ENCODE data around the gene ZNF264. TPM values are rescaled to one million over a fixed set of nuclear protein-coding genes. Genes with fewer than 3 reads are reported as not detected.

ZNF264 gene
- total and polyA plus RNA-seq, 2 of the 8 experiments (the other 6 are each of a cell fraction or from before 2014, with no cell fraction given), result 3.6 to 20.0 TPM

GRCh38 chr19:57192993-57193392 is 1.7 kb downstream of the ZNF264 start:
- peaks cover 11% of the 10 kb centered on the region for H3K23me2 ChIP-seq (ENCODE audit: low read depth, low read length)
- no peak overlapping the region for H3K18ac ChIP-seq (ENCODE audit: extremely low read depth, low read length)
- H3K23ac ChIP-seq (ENCODE audit: insufficient read length), result no peak overlapping the region
- H3K4ac ChIP-seq (replicated peaks; ENCODE audit: insufficient read length, low read depth, low read length), result no peak overlapping the region
- H3K36me3 ChIP-seq (ENCODE audit: control insufficient read depth in 2 of 4, insufficient read depth in 4 of 4, low read length in 3 of 4), result peaks cover 0 to 32% (median 14%) of the 10 kb centered on the region in 4 experiments; a peak in 6 of 8 replicates
- H2BK5ac ChIP-seq (ENCODE audit: low read depth, low read length), result no peak overlapping the region
- no peak overlapping the region for H3K56ac ChIP-seq (replicated peaks; ENCODE audit: insufficient read length, low read depth, low read length)
- H3K9me3 ChIP-seq (ENCODE audit: insufficient read depth in 2 of 2, low read depth in 1 of 2, low read length in 1 of 2), result peaks cover 7 to 20% of the 10 kb centered on the region in 2 experiments
- no peak overlapping the region for H4K91ac ChIP-seq (replicated peaks; ENCODE audit: insufficient read length, low read length)
- ChIA-PET CTCF (ENCODE audit: partially characterized antibody) (interaction anchor here (0.5 to 1.1 kb wide), 3 partner anchors 9 to 489 kb away, joined by 3 read pairs; partner anchors contain the start of gene ZNF551), POLR2A (ENCODE audit: partially characterized antibody) (interaction anchor here (0.8 to 2.0 kb wide), 2 partner anchors 12 to 110 kb away, joined by 3 to 4 read pairs; no protein-coding TSS in a partner anchor)
- no peak overlapping the region for H4K8ac ChIP-seq (ENCODE audit: extremely low read depth, insufficient read depth, low read length)
- peak overlapping the region; percentile 94 to 97; a peak in 2 of 4 replicates for H3K4me2 ChIP-seq (ENCODE audit: insufficient read depth in 1 of 2, low read depth in 2 of 2, low read length in 2 of 2)
- FAIRE-seq (no peak), DNase-seq (ENCODE audit: low read depth in 1 of 2, low spot score in 2 of 2) (no peak)
- H3K14ac ChIP-seq (ENCODE audit: insufficient read length), result no peak overlapping the region
- H4K5ac ChIP-seq (ENCODE audit: insufficient read length, low read depth, low read length), result no peak overlapping the region
- H2AK5ac ChIP-seq (ENCODE audit: low read depth, low read length), result no peak overlapping the region
- peaks cover 16 to 20% of the 10 kb centered on the region in 2 experiments; a peak in 3 of 4 replicates for H3K79me2 ChIP-seq (ENCODE audit: control insufficient read depth in 1 of 2, insufficient read depth in 2 of 2, low read length in 2 of 2)
- H2BK15ac ChIP-seq (ENCODE audit: low read length), result no peak overlapping the region
- H3K27me3 ChIP-seq (replicated peaks in 1 of 4; ENCODE audit: control insufficient read depth in 3 of 4, extremely low read depth in 1 of 4, insufficient read depth in 3 of 4, low read length in 3 of 4), result no peaks in the 10 kb centered on the region; a peak in 1 of 7 replicates
- H2BK20ac ChIP-seq (ENCODE audit: low read length), result no peak overlapping the region
- H3K27ac ChIP-seq (ENCODE audit: low read depth, low read length), result no peak overlapping the region
- no peak for TF ChIP-seq POLR2A (IDR thresholded peaks at IDR 0.05; ENCODE audit: control extremely low read depth in 1 of 2, low read depth in 2 of 2, low read length in 2 of 2)
- TF ChIP-seq ZNF274 (IDR thresholded peaks at IDR 0.05; ENCODE audit: borderline replicate concordance, extremely low read depth, low read length), result no peak
- TF ChIP-seq GTF2F1 (IDR thresholded peaks at IDR 0.05; ENCODE audit: borderline replicate concordance, low read depth, low read length), result no peak
- no peak for TF ChIP-seq EZH2 (IDR thresholded peaks at IDR 0.05; ENCODE audit: low read depth, low read length, severe bottlenecking)
- H3K79me1 ChIP-seq (ENCODE audit: low read depth, low read length), result peaks cover 11% of the 10 kb centered on the region
- peak overlapping the region in 2 of 4 experiments; percentile 78 to 99; a peak in 4 of 8 replicates for H3K4me3 ChIP-seq (ENCODE audit: extremely low read depth in 1 of 4, insufficient read depth in 2 of 4, low read depth in 3 of 4, low read length in 4 of 4)
- 92% methylated on average over 5 of the region's 5 CpGs; no CpG with 5 or more reads in 1 of the 2 experiments for WGBS, 2 experiments (ENCODE audit: extremely low coverage in 1 of 2, insufficient coverage in 1 of 2, insufficient read length in 1 of 2, insufficient replicate concordance in 2 of 2, low coverage in 1 of 2, low lambda C conversion rate in 2 of 2, missing lambda C conversion rate in 1 of 2)
- H2BK120ac ChIP-seq (replicated peaks; ENCODE audit: low read depth, low read length), result no peak overlapping the region
- no peak overlapping the region for H2BK12ac ChIP-seq (ENCODE audit: low read depth, low read length)
- H3K4me1 ChIP-seq (replicated peaks in 1 of 4; ENCODE audit: control insufficient read depth in 3 of 4, insufficient read depth in 4 of 4, low read length in 3 of 4), result peaks cover 0 to 6% (median 0%) of the 10 kb centered on the region in 4 experiments; a peak in 2 of 7 replicates
- peaks cover 0 to 8% of the 10 kb centered on the region in 2 experiments for H4K20me1 ChIP-seq (replicated peaks in 1 of 2; ENCODE audit: control insufficient read depth in 1 of 2, insufficient read depth in 2 of 2, low read length in 2 of 2)
- no peak overlapping the region for H3K9ac ChIP-seq (replicated peaks in 1 of 4; ENCODE audit: extremely low read depth in 1 of 4, low read depth in 3 of 4, low read length in 3 of 4)
- no peak overlapping the region for H2AFZ ChIP-seq (ENCODE audit: low read length)

Measured in H1 (cell line).